ENCODE results near the gene WRNIP1. TPM values are rescaled to one million over a fixed set of nuclear protein-coding genes. Genes with fewer than 3 reads are reported as not detected.

The WRNIP1 gene
- total and polyA plus RNA-seq, 9 of the 15 experiments (the other 6 are each of a cell fraction or from before 2014, with no cell fraction given): 13.2 to 63.6 (median 48.6) TPM

GRCh38 chr6:2765896-2766766 is 938 bp downstream of the WRNIP1 start (continued):
- TF ChIP-seq CUX1 (CRISPR knock-in tag; IDR thresholded peaks at IDR 0.05): no peak
- TF ChIP-seq KDM2B (CRISPR knock-in tag; IDR thresholded peaks at IDR 0.05): no peak
- no peak for TF ChIP-seq PRDM10 (IDR thresholded peaks at IDR 0.05; ENCODE audit: partially characterized antibody)
- TF ChIP-seq SNAPC5 (CRISPR knock-in tag; IDR thresholded peaks at IDR 0.05): no peak
- no peak for TF ChIP-seq CBFB (CRISPR knock-in tag; IDR thresholded peaks at IDR 0.05)
- no peak for TF ChIP-seq THRAP3 (IDR thresholded peaks at IDR 0.05; ENCODE audit: borderline replicate concordance)
- no peak for TF ChIP-seq ZBED1 (IDR thresholded peaks at IDR 0.05)
- TF ChIP-seq RAD21 (CRISPR knock-in tag; conservative IDR thresholded peaks at IDR 0.05 in 1 of 2, IDR thresholded peaks at IDR 0.05 in 1 of 2): no peak
- peak; percentile 46; the same call in 1 of the 2 replicates for TF ChIP-seq ZNF224 (CRISPR knock-in tag; IDR thresholded peaks at IDR 0.05)
- no peak for TF ChIP-seq CBX5 (IDR thresholded peaks at IDR 0.05; ENCODE audit: borderline replicate concordance, low read depth)
- no peak for TF ChIP-seq EHMT2 (IDR thresholded peaks at IDR 0.05)
- TF ChIP-seq E2F4 (CRISPR knock-in tag; IDR thresholded peaks at IDR 0.05; ENCODE audit: low read depth): no peak
- TF ChIP-seq TAL1 (IDR thresholded peaks at IDR 0.05): peak; percentile 41; the same call in 1 of the 2 replicates
- TF ChIP-seq DPF2 (IDR thresholded peaks at IDR 0.05): 0 out of 2 replicates have a peak, but pooled peaks have one; percentile 10
- TF ChIP-seq ATF6 (CRISPR knock-in tag; IDR thresholded peaks at IDR 0.05): no peak
